MM.1S (cell line): Measurements from ENCODE around the gene RPTOR.

ENCODE experiments used
- CTCF ChIP-seq: fragments of 300-600 bp; sonication (generic); IDR thresholded peaks from 2 replicates; pipeline ENCODE4 v1.5.1; 2016; ENCODE audit warnings: antibody characterized with exemption, low read length, mixed read lengths
- EZH2 ChIP-seq: fragments of 300-600 bp; sonication (generic); optimal IDR thresholded peaks from 2 replicates; pipeline ENCODE3; 2017; ENCODE audit warnings: low read depth, mild to moderate bottlenecking, antibody characterized with exemption, low read length, mixed read lengths
- EZH2phosphoT487 ChIP-seq: fragments of 300-600 bp; sonication (generic); IDR thresholded peaks from 2 replicates; pipeline ENCODE4 v1.6.1; 2018; ENCODE audit warnings: antibody characterized with exemption, low read length

GRCh38 chr17:80704381-80704819, 159.8 kb downstream of the RPTOR start:
- TF ChIP-seq CTCF (no peak), EZH2 (no peak), EZH2phosphoT487 (no peak)
